Common myeloid progenitor, CD34-positive (primary cell): Measurements from ENCODE around the gene MAP1A. TPM values are rescaled to one million over a fixed set of nuclear protein-coding genes. Genes with fewer than 3 reads are reported as not detected.

ENCODE experiments used
- CTCF ChIA-PET: fragments of 350-600 bp; sonication (Branson Sonifier 250); formaldehyde crosslinking; loops from one replicate; lab custom pipeline; 2021; ENCODE audit warnings: antibody characterized with exemption; lab: Charles Lee
- POLR2A ChIA-PET: fragments of 350-600 bp; sonication (Branson Sonifier 250); formaldehyde crosslinking; loops from one replicate; lab custom pipeline; 2021; ENCODE audit warnings: antibody characterized with exemption; lab: Charles Lee
- DNase-seq, 3 donors: peaks; one replicate each; pipeline versions ENCODE4 v3.0.0 to v3.0.0-alpha.2; 2013
- H3K27ac ChIP-seq, 2 experiments: 1 replicate in 1 of 2; 2 replicates in 1 of 2; pipeline ENCODE4 v1.7.0; 2013; ENCODE audit warnings: inconsistent platforms in 2 of 2, low read length in 2 of 2, mild to moderate bottlenecking in 2 of 2, low read depth in 1 of 2, moderate library complexity in 1 of 2; ENCODE audit not compliant: severe bottlenecking in 2 of 2, insufficient read depth in 1 of 2, poor library complexity in 1 of 2
- H3K27me3 ChIP-seq, 5 experiments: replicated peaks in 2 of 5; 1 replicate in 3 of 5; 2 replicates in 2 of 5; pipeline versions ENCODE4 v1.6.1 to v1.7.0; 2013; ENCODE audit warnings: low read length in 4 of 5, mild to moderate bottlenecking in 2 of 5, moderate library complexity in 2 of 5, inconsistent platforms in 1 of 5; ENCODE audit not compliant: insufficient read depth in 5 of 5, control insufficient read depth in 4 of 5
- H3K36me3 ChIP-seq, 4 experiments: 1 replicate in 2 of 4; 2 replicates in 2 of 4; pipeline versions ENCODE4 v1.6.1 to v1.7.0; 2013; ENCODE audit warnings: low read length in 3 of 4, control low read depth in 1 of 4, mild to moderate bottlenecking in 1 of 4; ENCODE audit not compliant: control insufficient read depth in 4 of 4, insufficient read depth in 4 of 4
- H3K4me1 ChIP-seq, 4 experiments: 1 replicate in 3 of 4; 2 replicates in 1 of 4; pipeline versions ENCODE4 v1.6.1 to v1.7.1; 2013; ENCODE audit warnings: low read length in 3 of 4, mild to moderate bottlenecking in 3 of 4, control low read depth in 1 of 4, inconsistent platforms in 1 of 4, moderate library complexity in 1 of 4; ENCODE audit not compliant: control insufficient read depth in 4 of 4, insufficient read depth in 4 of 4; ENCODE audit errors: control extremely low read depth in 1 of 4
- H3K4me3 ChIP-seq, 7 experiments: 1 replicate in 4 of 7; 2 replicates in 3 of 7; pipeline versions ENCODE4 v1.5.1 to v1.7.0; 2013; ENCODE audit warnings: mild to moderate bottlenecking in 7 of 7, low read length in 6 of 7, moderate library complexity in 6 of 7, inconsistent platforms in 2 of 7, low read depth in 2 of 7, control low read depth in 1 of 7; ENCODE audit not compliant: insufficient read depth in 4 of 7, control insufficient read depth in 1 of 7; ENCODE audit errors: extremely low read depth in 1 of 7
- H3K9me3 ChIP-seq, 5 experiments: 1 replicate in 4 of 5; 2 replicates in 1 of 5; pipeline versions ENCODE4 v1.6.1 to v1.7.1; 2013; ENCODE audit warnings: low read length in 4 of 5, mild to moderate bottlenecking in 2 of 5, inconsistent platforms in 1 of 5, low read depth in 1 of 5, moderate library complexity in 1 of 5; ENCODE audit not compliant: control insufficient read depth in 4 of 5, insufficient read depth in 2 of 5; ENCODE audit errors: control extremely low read depth in 1 of 5
- WGBS: methylation state at CpG from one replicate; pipeline ENCODE4 v1.1.5; 2013; ENCODE audit not compliant: insufficient coverage; 5-methylcytosine and 5-hydroxymethylcytosine counted together
- polyA plus RNA-seq: library from polyadenylated mRNA; unstranded; fragments of 120-200 nt; gene quantifications from one replicate; pipeline ENCODE4 v1.2.1, GENCODE V29; 2013

MAP1A gene
- polyA plus RNA-seq = 17.3 TPM

GRCh38 chr15:43517354-43518196, at the start of gene MAP1A:
TSS of gene MAP1A (plus strand) at chr15:43517608. CDS start at chr15:43521474, 3,866 bp downstream.
- H3K4me1 ChIP-seq = peaks cover 20 to 64% (median 56%) of the 10 kb centered on the region in 4 experiments
- H3K4me3 ChIP-seq = peak within 1 kb of the TSS; percentile 43 to 88 (median 77)
- CTCF ChIA-PET = interaction anchor here (0.9 to 2.4 kb wide), 6 partner anchors 10 to 77 kb away, joined by 3 to 8 read pairs (median 4); no protein-coding TSS in a partner anchor
- peak; percentile 46 to 81 (median 79) for DNase-seq
- H3K9me3 ChIP-seq = peaks cover 0 to 2% (median 0%) of the 10 kb centered on the region in 5 experiments
- peaks cover 17 to 24% (median 20%) of the 10 kb centered on the region in 4 experiments for H3K36me3 ChIP-seq
- POLR2A ChIA-PET = interaction anchor here (0.5 to 0.6 kb wide), 2 partner anchors 25 to 1260 kb away, joined by 3 read pairs; partner anchors contain the start of gene TP53BP1
- peak within 1 kb of the TSS; percentile 33 to 76 for H3K27ac ChIP-seq
- WGBS = 0% methylated on average over 4 of the region's 15 CpGs
- no peaks in the 10 kb centered on the region for H3K27me3 ChIP-seq

- peaks cover 5 to 78% (median 35%) of the 10 kb centered on the region in 4 experiments for H3K36me3 ChIP-seq
- H3K27me3 ChIP-seq = no peaks in the 10 kb centered on the region
- H3K9me3 ChIP-seq = no peaks in the 10 kb centered on the region
- H3K4me1 ChIP-seq = no peaks in the 10 kb centered on the region
- ChIA-PET POLR2A (no interaction called here), CTCF (interaction anchor here (1.3 to 1.9 kb wide), 2 partner anchors 14 to 28 kb away, joined by 4 read pairs; no protein-coding TSS in a partner anchor)
- H3K4me3 ChIP-seq = no peak overlapping the region
- WGBS = 100% methylated on average over 2 of the region's 3 CpGs
- DNase-seq = no peak
- no peak overlapping the region for H3K27ac ChIP-seq
Observed at GRCh38 chr15:43469867-43470266, 47.5 kb upstream of the MAP1A start.

- no peaks in the 10 kb centered on the region for H3K27me3 ChIP-seq
- no peak overlapping the region for H3K27ac ChIP-seq
- POLR2A ChIA-PET = no interaction called here
- CTCF ChIA-PET = interaction anchor here (0.8 to 1.3 kb wide), 2 partner anchors 12 to 40 kb away, joined by 3 read pairs; no protein-coding TSS in a partner anchor
- H3K36me3 ChIP-seq = peaks cover 10 to 82% (median 41%) of the 10 kb centered on the region in 4 experiments
- H3K4me1 ChIP-seq = no peaks in the 10 kb centered on the region
- H3K4me3 ChIP-seq = no peak overlapping the region
- no peak for DNase-seq
- no peaks in the 10 kb centered on the region for H3K9me3 ChIP-seq
Observed at GRCh38 chr15:43471975-43472374, 45.4 kb upstream of the MAP1A start.

- ChIA-PET CTCF (interaction anchor here (0.6 to 1.8 kb wide), 4 partner anchors 8 to 40 kb away, joined by 3 to 6 read pairs (median 4); no protein-coding TSS in a partner anchor), POLR2A (no interaction called here)
- Histone ChIP-seq H3K36me3 (peaks cover 15 to 85% (median 37%) of the 10 kb centered on the region in 4 experiments), H3K4me1 (no peaks in the 10 kb centered on the region), H3K9me3 (no peaks in the 10 kb centered on the region), H3K27me3 (no peaks in the 10 kb centered on the region), H3K4me3 (no peak overlapping the region), H3K27ac (no peak overlapping the region)
- WGBS = 97% methylated on average over 16 of the region's 25 CpGs
- no peak for DNase-seq
Observed at GRCh38 chr15:43473885-43474284, 43.5 kb upstream of the MAP1A start.

- ChIA-PET POLR2A (interaction anchor here (0.7 kb wide), 1 partner anchor 31 kb away, joined by 3 read pairs; no protein-coding TSS in a partner anchor), CTCF (interaction anchor here (0.9 to 2.4 kb wide), 15 partner anchors 10 to 44 kb away, joined by 3 to 32 read pairs (median 4); partner anchors contain the start of genes MAP1A and TP53BP1)
- DNase-seq = peak; percentile 48 to 78 (median 78)
- Histone ChIP-seq H3K9me3 (no peaks in the 10 kb centered on the region), H3K4me3 (no peak overlapping the region), H3K4me1 (peaks cover 0 to 2% (median 0%) of the 10 kb centered on the region in 4 experiments), H3K36me3 (peaks cover 10 to 48% (median 27%) of the 10 kb centered on the region in 4 experiments), H3K27ac (no peak overlapping the region), H3K27me3 (no peaks in the 10 kb centered on the region)
- WGBS = 88% methylated on average over 2 of the region's 4 CpGs
Observed at GRCh38 chr15:43483297-43484128, 33.9 kb upstream of the MAP1A start.

GRCh38 chr15:43484455-43484854, 33.0 kb upstream of the MAP1A start:
- Histone ChIP-seq H3K4me1 (peaks cover 0 to 9% (median 4%) of the 10 kb centered on the region in 4 experiments), H3K36me3 (peaks cover 8 to 38% (median 22%) of the 10 kb centered on the region in 4 experiments), H3K4me3 (no peak overlapping the region), H3K9me3 (no peaks in the 10 kb centered on the region), H3K27ac (no peak overlapping the region), H3K27me3 (no peaks in the 10 kb centered on the region)
- ChIA-PET CTCF (interaction anchor here (1.0 to 2.4 kb wide), 10 partner anchors 9 to 45 kb away, joined by 3 to 32 read pairs (median 4); partner anchors contain the start of gene TP53BP1), POLR2A (interaction anchor here (0.6 to 0.7 kb wide), 2 partner anchors 30 to 493 kb away, joined by 3 read pairs; no protein-coding TSS in a partner anchor)
- DNase-seq = no peak
- no CpG with 5 or more reads among the region's 2 CpGs for WGBS
